Raji (cell line): ENCODE measurements around the gene IL1RN.
A peak's percentile ranks its signal among the peaks of the same experiment; 100 is the strongest.

Experiments used
- POLR2A ChIP-seq: IDR thresholded peaks from 2 replicates; pipeline ENCODE4 v1.6.1; 2011; ENCODE audit warnings: low read depth, low read length, control low read depth; ENCODE audit not compliant: insufficient read depth

Gene IL1RN

DNA sequence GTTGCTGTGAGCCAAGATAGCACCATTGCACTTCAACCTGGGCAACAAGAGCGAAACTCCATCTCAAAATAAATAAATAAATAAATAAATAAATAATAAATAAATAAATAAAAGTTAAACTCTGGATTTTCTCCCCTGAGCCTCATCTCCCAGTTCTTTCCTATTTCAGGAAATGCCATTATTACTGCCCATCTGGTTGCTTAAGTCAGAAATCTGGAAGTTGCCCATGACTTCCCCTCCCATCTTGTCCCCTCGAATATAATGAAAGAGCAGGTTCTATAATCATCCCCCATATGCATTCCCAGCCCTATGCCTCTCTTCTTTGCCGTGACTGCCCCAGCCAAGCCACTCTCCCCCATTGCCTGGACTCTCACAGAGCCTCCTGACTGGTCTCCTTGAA is 42.2 kb downstream of the IL1RN start:
- TF ChIP-seq POLR2A, result no peak

DNA sequence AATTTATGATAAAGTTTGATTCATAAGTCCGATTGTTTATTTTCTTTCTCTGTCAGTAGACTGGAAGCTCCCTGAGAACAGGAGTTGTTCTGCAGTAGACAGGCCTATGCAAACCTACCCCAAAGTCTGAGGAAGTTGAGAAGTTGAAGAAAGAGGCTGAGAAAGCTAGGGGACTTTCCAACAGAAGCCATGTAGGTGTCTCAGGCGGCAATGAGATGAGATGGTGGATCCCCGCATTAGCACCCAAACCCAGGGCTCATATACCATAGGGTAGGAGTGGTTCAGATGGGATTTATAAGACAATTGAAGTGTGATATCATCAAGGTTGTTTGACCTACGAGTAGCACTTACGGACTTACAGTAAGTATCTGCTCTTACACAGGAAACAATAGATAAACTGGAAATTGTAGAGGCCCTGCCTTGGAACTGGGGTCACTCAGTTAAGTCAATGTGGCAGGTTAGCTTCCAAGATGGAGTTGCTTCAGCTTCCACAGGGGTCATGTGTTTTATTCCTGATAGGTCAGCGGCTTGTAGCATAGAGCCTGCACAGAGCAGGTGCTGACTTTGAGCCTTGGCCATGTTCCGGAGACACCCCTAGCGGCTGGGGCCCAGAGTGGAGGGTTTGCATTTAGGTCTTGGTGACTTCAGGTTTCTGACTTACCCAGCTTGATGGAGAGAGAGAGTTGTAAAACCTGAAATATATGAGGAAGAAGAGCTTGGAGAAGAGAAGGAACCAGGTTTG is 44.1 kb downstream of the IL1RN start:
- no peak for TF ChIP-seq POLR2A

GRCh38 chr2:113172721-113173541 is 45.5 kb downstream of the IL1RN start:
- TF ChIP-seq POLR2A, result no peak

DNA sequence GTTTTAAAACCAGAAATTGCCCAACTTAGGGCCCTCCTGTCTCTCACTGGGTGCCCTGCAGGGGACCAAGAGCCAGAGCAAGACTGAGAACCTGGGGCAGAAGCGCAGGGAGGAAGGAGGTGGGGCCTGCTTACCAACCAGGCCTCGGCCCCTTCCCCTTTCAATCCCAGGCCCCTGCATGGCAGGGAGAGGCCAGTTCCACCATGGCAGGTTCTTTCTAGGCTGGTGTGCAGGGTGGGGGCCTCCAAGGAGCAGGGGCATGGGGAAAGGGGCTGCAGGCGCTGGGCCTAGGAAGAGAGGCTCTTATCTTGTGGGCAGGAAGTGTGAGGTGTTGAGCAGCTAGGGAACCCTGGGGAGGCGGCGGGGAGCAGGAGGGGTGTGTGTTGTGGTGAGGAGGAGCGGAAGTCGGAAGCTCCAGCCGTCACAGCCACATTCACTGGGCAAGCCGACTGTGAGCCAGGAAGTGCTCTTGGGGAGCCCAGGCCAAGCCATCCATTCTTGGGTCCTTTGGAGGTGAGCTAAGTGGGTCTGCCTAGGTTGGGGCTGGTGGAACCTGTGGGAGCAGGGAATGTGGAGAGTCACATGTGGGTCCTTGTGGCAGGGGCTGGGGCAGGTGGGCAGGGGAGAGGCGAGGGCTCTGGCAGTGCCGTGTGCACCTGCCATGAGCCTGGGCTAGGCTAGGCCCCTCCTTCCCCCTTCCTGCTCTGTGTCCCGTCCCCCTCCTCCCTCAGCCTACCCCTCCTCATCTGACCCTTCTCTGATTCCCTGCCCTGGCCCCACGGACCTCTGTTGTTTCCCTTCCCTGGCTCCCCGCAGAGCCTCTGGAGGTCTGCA is 46.4 kb downstream of the IL1RN start, which contains the start of gene PSD4:
Gene PSD4 (plus strand): TSS at position 430 of the 834 bp plus-strand sequence. CDS start 8,486 bp downstream, outside the sequence.
- TF ChIP-seq POLR2A, result peak; percentile 94

GRCh38 chr2:113174376-113174750 is 47.0 kb downstream of the IL1RN start:
- no peak for TF ChIP-seq POLR2A

GRCh38 chr2:113175042-113175628 is 47.7 kb downstream of the IL1RN start:
- TF ChIP-seq POLR2A, result peak; percentile 88

GRCh38 chr2:113175736-113176695 is 48.6 kb downstream of the IL1RN start:
- no peak for TF ChIP-seq POLR2A

- TF ChIP-seq POLR2A, result no peak
These were observed 49.4 kb downstream of the IL1RN start for GRCh38 chr2:113176696-113177355.

GRCh38 chr2:113178069-113178746 is 50.8 kb downstream of the IL1RN start:
- no peak for TF ChIP-seq POLR2A

DNA sequence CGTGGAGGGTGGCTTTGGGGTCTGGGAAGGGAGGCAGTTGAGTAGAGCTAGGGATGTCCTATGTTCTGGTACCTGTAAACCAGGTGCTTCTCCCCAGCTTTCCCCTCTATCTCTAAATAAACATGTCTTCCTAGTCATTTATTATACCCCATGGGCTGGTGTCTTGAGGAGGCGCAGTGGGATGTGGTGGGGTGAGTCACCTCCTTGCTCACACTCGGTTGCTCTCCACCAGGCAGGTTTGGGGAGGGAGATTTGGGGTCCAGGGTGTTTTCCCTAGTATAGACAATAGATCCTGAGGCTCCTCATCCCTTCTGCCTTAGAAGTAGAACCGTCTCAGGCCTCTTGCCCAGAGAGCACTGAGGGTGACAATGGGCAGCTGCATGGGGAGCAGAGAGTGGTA is 51.5 kb downstream of the IL1RN start:
- TF ChIP-seq POLR2A, result no peak

DNA sequence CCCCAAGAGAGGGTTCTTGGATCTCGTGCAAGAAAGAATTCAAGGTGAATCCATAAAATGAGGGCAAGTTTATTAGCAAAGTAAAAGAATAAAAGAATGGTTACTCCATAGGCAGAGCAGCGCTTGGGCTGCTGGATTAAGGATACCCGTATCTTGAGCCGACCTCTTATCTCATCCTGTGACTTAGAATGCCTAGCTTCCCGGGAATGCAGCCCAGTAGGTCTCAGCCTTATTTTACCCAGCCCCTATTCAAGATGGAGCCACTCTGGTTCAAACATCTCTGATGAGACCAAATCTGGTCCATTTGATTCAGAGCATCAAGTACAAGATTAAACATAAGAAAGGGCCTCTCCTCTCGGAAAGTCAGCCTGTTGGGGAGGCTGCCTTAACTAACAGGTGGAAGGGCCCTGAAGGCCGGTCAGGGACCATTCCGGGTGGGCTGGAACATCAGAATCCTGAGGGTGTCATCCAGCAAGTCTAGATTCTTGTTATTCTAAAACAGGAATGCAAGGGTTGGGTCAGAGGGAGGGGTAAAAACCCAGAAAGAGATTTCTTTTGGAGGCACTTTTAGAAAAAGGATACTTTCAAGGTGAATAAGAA is 52.1 kb downstream of the IL1RN start:
- no peak for TF ChIP-seq POLR2A

DNA sequence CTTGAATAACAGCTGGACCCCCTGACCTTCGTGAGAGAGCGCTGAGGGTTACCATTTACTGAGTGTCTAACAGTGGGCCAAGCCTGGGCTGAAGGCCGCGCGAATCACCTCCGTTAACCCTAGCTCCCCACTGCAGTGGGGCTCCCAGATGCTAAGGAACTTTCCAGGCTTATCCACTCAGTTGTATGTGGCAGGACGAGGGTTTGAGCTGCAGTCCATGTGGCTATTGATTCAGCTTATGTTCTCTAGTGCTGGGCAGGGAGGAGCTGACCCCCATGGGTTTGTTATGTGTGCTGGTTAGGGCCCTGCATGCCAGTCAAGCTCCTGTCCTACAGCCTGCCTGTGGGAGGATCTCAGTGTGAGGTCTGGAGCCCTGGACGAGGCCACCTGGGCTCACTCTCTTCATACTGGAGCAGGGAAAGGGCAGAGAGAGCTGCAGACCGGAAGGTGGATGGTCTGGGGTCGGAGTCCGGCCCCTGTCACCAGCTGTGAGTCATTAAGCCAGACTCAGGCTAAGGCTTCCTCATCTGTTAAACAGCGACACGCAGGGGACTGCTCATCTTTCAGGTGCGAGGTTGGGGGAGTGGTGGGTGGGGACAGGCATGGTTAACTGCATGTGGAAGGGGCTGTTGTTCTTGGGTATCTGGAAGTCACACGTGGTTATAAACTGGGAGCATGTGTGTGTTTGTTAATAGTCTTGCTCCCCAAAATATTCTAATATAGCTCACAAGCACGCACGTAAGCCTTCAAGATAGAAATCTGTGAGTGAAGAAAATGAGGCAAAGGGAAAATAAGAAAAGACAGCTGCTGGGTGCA is 52.9 kb downstream of the IL1RN start:
- TF ChIP-seq POLR2A, result no peak
